A549 (cell line): ENCODE measurements around the gene HOXD9.

Experiments
- CTCF ChIP-seq: fragments of >200 bp; sonication (Bioruptor Twin); formaldehyde crosslinking; IDR thresholded peaks from 3 replicates; pipeline ENCODE4 v1.5.1; 2016
- EP300 ChIP-seq, 2 experiments: fragments of >200 bp; sonication (Bioruptor Twin); formaldehyde crosslinking; IDR thresholded peaks; 2 replicates in 1 of 2; 3 replicates in 1 of 2; pipeline ENCODE4 v1.6.1; 2016 to 2017
- POLR2A ChIP-seq: IDR thresholded peaks from 2 replicates; pipeline ENCODE4 v1.6.1; 2012; ENCODE audit warnings: mild to moderate bottlenecking, low read length
- POLR2AphosphoS2 ChIP-seq: conservative IDR thresholded peaks from 2 replicates; pipeline ENCODE4 v1.6.1; 2012; ENCODE audit warnings: low read length, improper control_type of control experiment, inconsistent platforms

DNA sequence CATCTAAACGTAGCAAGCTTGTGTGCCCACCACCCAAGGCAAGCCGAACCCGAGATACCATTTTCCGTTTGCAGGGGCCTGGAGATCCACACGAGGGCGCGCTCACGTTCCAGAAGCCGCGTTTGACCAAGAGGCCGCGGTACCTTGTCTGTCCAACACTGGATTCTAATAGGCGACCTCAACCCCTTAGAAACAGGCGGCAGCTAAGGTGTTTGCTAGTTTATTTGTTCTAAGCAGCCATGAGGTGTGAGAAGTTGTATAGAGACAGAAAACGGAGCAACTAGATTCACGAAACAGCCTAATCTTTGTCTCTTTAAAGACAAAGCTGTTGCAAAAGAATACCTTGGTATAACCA is 11.2 kb upstream of the HOXD9 start:
- TF ChIP-seq CTCF (peak; percentile 82), POLR2AphosphoS2 (no peak), POLR2A (no peak), EP300 (IDR thresholded peaks at IDR 0.05) (no peak)
